H1 (cell line): ENCODE data around the gene SOX8. TPM values are rescaled to one million over a fixed set of nuclear protein-coding genes. Genes with fewer than 3 reads are reported as not detected.

Experiments
- polyA plus RNA-seq, 7 experiments: library from polyadenylated mRNA; depleted of rRNA in 3 of 7; stranded (reverse) in 5 of 7; unstranded in 2 of 7; fragments of >200 nt in 5 of 7; fragments of 200-250 nt in 2 of 7; gene quantifications; 1 replicate in 5 of 7; 2 replicates in 1 of 7; 4 replicates in 1 of 7; pipeline versions ENCODE4 v1.2.1 to v1.2.3, GENCODE V29; 2011 to 2013; ENCODE audit warnings: missing spikeins in 2 of 7, mixed read lengths in 2 of 7
- total RNA-seq: library from RNA; stranded (reverse); fragmentation: NEBNext Ultra II Directional; extraction: Animal tissue kit (Norgen Biotek cat#: 25700); gene quantifications from 2 replicates; pipeline ENCODE4 v1.2.1, GENCODE V29; 2021

The SOX8 gene
- total and polyA plus RNA-seq, 2 of the 8 experiments (the other 6 are each of a cell fraction or from before 2014, with no cell fraction given), result 2.2 to 5.7 TPM

Other genes starting within 250 kb of the SOX8 start
- 20.4 and 21.0 TPM in 2 replicates for gene CIAO3, start 240.8 kb upstream of the SOX8 start, total RNA-seq
- gene CIAO3, start 240.8 kb upstream of the SOX8 start, polyA plus RNA-seq (2011; rRNA removed), result 20.0 and 29.6 TPM in 2 replicates
- gene MSLN, start 221.0 kb upstream of the SOX8 start, total RNA-seq, result 0.28 TPM in 1 of 2 replicates, not detected in the other
- 0.31 and 0.50 TPM in 2 replicates for gene MSLN, start 221.0 kb upstream of the SOX8 start, polyA plus RNA-seq (2011; rRNA removed)
- gene RPUSD1, start 193.4 kb upstream of the SOX8 start, total RNA-seq, result 32.2 and 32.7 TPM in 2 replicates
- gene RPUSD1, start 193.4 kb upstream of the SOX8 start, polyA plus RNA-seq (2011; rRNA removed), result 61.8 and 81.8 TPM in 2 replicates
- gene CHTF18, start 193.2 kb upstream of the SOX8 start, total RNA-seq, result 98.3 and 104 TPM in 2 replicates
- gene CHTF18, start 193.2 kb upstream of the SOX8 start, polyA plus RNA-seq (2011; rRNA removed), result 75.3 and 156 TPM in 2 replicates
- gene GNG13, start 181.0 kb upstream of the SOX8 start, total RNA-seq, result not detected in 2 replicates
- gene GNG13, start 181.0 kb upstream of the SOX8 start, polyA plus RNA-seq (2011; rRNA removed), result not detected in 2 replicates
- gene LMF1, start 10.8 kb upstream of the SOX8 start, total RNA-seq, result 3.5 and 5.1 TPM in 2 replicates
- 9.0 and 9.1 TPM in 2 replicates for gene LMF1, start 10.8 kb upstream of the SOX8 start, polyA plus RNA-seq (2011; rRNA removed)
- gene SSTR5, start 91.0 kb downstream of the SOX8 start, total RNA-seq, result 0.31 and 0.56 TPM in 2 replicates
- gene SSTR5, start 91.0 kb downstream of the SOX8 start, polyA plus RNA-seq (2011; rRNA removed), result 0.60 and 0.61 TPM in 2 replicates
- not detected in 2 replicates for gene C1QTNF8, start 114.5 kb downstream of the SOX8 start, total RNA-seq
- gene C1QTNF8, start 114.5 kb downstream of the SOX8 start, polyA plus RNA-seq (2011; rRNA removed), result not detected in 2 replicates
- gene CACNA1H, start 171.3 kb downstream of the SOX8 start, total RNA-seq, result 27.2 and 28.7 TPM in 2 replicates
- 14.0 and 27.4 TPM in 2 replicates for gene CACNA1H, start 171.3 kb downstream of the SOX8 start, polyA plus RNA-seq (2011; rRNA removed)
- gene TPSG1, start 243.5 kb downstream of the SOX8 start, total RNA-seq, result not detected in 2 replicates
- gene TPSG1, start 243.5 kb downstream of the SOX8 start, polyA plus RNA-seq (2011; rRNA removed), result not detected in 2 replicates
- not detected in 2 replicates for gene TPSB2, start 248.4 kb downstream of the SOX8 start, total RNA-seq
- gene TPSB2, start 248.4 kb downstream of the SOX8 start, polyA plus RNA-seq (2011; rRNA removed), result 0.08 TPM in 1 of 2 replicates, not detected in the other